Measurements from ENCODE around the gene LIFR.

LIFR gene

DNA sequence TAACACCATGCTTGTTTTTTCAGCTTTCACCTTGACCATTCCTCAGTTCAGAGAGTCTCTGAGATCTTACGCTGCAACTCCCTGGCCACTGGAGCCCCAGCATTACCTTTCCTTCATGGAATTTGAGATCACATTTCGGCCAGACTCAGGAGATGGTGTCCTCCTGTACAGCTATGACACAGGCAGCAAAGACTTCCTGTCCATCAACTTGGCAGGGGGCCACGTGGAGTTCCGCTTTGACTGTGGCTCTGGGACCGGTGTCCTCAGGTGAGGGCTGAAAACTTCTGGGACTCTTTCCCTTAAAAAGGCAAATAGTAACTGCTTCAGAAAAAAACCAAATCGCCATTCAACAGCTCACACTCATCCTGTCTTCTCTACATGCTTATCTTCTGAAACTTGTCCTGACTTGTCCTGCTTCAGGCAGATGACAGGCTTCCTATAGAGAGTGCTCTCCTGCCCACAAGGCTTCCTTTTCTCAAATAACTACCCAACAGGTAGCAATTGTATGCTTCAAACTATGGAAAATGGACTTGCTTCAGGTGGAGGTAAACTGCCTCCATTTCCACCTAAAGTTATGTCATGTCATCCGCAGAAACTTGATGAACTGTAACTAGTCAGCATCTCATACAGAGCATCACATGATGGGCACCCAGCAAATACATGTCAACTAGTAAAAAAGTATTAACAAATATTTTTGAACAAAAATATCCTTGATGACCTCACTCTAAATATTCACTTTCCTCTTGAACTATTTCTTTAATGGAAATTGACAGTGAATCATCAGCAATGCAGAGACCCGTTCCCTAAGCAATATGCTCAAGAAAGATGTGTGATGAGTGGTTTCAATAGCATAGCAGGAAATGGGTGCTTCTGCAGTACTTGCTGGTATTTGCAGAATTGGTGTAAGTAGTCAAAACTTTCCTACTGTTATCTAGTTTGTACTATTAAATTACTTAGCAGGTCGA is 129.2 kb downstream of the LIFR start:
- TF ChIP-seq, protein P1, sequence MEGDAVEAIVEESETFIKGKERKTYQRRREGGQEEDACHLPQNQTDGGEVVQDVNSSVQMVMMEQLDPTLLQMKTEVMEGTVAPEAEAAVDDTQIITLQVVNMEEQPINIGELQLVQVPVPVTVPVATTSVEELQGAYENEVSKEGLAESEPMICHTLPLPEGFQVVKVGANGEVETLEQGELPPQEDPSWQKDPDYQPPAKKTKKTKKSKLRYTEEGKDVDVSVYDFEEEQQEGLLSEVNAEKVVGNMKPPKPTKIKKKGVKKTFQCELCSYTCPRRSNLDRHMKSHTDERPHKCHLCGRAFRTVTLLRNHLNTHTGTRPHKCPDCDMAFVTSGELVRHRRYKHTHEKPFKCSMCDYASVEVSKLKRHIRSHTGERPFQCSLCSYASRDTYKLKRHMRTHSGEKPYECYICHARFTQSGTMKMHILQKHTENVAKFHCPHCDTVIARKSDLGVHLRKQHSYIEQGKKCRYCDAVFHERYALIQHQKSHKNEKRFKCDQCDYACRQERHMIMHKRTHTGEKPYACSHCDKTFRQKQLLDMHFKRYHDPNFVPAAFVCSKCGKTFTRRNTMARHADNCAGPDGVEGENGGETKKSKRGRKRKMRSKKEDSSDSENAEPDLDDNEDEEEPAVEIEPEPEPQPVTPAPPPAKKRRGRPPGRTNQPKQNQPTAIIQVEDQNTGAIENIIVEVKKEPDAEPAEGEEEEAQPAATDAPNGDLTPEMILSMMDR (IDR thresholded peaks at IDR 0.05; ENCODE audit: control extremely low read depth, extremely low read depth, low read depth, missing control alignments) = no peak
- POLR2A ChIA-PET = no interaction called here
- CTCF ChIA-PET = interaction anchor here (0.9 to 3.5 kb wide), 2 partner anchors 14 to 383 kb away, joined by 3 to 20 read pairs; no protein-coding TSS in a partner anchor
- no peak for DNase-seq (ENCODE audit: extremely low spot score)

DNA sequence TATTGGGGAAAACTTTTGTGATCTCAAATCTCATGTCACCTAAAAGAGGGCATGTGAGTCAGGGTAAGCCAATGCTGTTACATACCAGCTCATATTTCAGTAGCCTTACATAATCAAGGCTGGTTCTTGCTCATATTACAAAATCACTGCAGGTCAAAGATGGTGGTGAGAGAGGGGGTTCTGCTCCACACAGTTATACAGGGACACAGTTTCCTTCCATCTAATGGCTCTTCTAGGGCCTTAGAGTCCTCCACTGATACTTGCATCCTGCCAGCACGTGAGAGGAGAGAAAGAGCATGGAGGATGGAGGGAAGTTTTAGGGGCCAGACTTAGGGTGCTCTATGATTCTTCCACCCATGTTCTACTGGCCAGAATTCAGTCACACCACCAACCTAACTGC is 130.0 kb downstream of the LIFR start:
- DNase-seq (ENCODE audit: extremely low spot score) = no peak
- TF ChIP-seq, protein P1 (IDR thresholded peaks at IDR 0.05; ENCODE audit: control extremely low read depth, extremely low read depth, low read depth, missing control alignments) = no peak
- POLR2A ChIA-PET = no interaction called here
- CTCF ChIA-PET = interaction anchor here (3.5 kb wide), 1 partner anchor 15 kb away, joined by 20 read pairs; no protein-coding TSS in a partner anchor

Measured in GM10248 (cell line).